Neural progenitor cell (in vitro differentiated cells): ENCODE data around the gene USP46.

ENCODE experiments used
- EZH2 ChIP-seq: fragments of 200-600 bp; sonication (generic); IDR thresholded peaks from 2 replicates; pipeline ENCODE4 v1.6.1; 2017; ENCODE audit warnings: antibody characterized with exemption, mild to moderate bottlenecking, moderate library complexity
- TF ChIP-seq, protein P1 (sequence below): fragments of 200-600 bp; sonication (generic); IDR thresholded peaks from 2 replicates; pipeline ENCODE4 v1.5.1; 2017; ENCODE audit warnings: antibody characterized with exemption, mild to moderate bottlenecking

DNA sequence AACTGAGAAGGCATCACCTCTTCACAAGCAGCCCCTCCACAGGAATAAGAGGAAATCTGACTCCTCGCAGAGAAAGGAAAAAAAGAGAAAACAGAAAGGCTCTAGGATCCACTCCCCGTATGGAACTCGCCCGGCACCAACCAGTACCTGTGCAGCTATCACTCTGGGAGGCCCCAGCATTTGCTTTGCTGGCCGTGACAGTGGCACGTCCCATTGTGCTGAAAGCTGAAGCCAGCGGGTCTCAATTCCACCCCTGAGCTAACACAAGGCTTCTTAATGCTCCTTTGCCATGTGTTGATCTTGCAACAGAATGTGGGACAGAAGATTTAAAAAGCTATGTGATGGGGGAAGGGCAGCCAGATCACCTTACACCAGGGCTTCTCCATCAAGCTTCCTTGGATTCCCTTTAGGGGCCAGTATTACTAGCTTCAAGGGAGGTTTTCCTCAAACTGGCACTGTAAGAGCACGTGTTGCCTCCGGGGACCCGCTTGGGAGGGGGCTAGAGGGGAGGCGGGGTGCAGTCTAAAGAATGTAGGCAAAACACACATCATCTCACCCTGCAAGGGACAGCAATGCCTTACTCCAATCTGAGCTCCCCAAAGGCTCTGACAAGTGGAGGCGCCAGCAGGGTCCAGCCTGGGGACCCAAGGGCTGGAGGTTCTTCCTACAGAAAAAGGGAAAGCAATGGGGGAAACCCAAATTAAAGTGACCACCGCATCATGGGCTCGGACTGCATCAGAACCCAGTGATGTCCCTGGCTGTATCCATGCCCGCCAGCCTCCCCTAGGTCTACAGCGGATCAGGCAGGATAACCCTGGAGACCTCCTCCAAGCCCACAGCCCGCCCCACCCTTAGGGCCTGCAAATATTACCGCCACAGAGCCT is 1.2 kb downstream of the USP46 start:
- TF ChIP-seq, protein P1, sequence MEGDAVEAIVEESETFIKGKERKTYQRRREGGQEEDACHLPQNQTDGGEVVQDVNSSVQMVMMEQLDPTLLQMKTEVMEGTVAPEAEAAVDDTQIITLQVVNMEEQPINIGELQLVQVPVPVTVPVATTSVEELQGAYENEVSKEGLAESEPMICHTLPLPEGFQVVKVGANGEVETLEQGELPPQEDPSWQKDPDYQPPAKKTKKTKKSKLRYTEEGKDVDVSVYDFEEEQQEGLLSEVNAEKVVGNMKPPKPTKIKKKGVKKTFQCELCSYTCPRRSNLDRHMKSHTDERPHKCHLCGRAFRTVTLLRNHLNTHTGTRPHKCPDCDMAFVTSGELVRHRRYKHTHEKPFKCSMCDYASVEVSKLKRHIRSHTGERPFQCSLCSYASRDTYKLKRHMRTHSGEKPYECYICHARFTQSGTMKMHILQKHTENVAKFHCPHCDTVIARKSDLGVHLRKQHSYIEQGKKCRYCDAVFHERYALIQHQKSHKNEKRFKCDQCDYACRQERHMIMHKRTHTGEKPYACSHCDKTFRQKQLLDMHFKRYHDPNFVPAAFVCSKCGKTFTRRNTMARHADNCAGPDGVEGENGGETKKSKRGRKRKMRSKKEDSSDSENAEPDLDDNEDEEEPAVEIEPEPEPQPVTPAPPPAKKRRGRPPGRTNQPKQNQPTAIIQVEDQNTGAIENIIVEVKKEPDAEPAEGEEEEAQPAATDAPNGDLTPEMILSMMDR: no peak
- TF ChIP-seq EZH2: no peak
